Measurements from ENCODE around the gene HMSD. TPM values are rescaled to one million over a fixed set of nuclear protein-coding genes. Genes with fewer than 3 reads are reported as not detected.

The HMSD gene
- total RNA-seq, 2 donors from 2014 or later: 0.11 to 2.3 TPM

DNA sequence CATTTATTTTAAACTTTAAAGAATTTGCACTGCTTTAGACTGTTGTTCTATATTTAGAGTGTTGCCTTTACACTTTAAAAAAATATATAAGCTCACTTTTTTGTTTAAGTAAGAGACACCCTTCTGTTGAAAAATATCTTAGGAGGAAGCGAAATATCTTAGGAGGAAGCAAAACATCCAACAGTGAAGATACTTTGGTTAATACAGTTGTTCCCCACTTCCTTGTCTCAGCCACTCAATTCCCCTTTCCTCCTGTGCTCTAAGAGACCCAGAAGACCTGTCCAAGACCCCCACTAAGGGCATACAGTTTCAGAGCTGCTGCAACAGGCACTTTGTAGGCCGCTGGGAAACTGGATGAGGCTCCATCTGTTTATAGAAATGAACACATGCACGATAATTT, 26.5 kb downstream of the HMSD start:
- DNase-seq: no peak
- no peaks in the 10 kb centered on the region for H3K9me3 ChIP-seq
- H3K4me1 ChIP-seq: peaks cover 7% of the 10 kb centered on the region
- H3K27me3 ChIP-seq: no peaks in the 10 kb centered on the region
- no peak overlapping the region for H3K9ac ChIP-seq (ENCODE audit: low read depth in 2 of 2, low read length in 2 of 2)
- H3K27ac ChIP-seq: no peak overlapping the region
- intact Hi-C loops (cut with DNase I): no loop called here
- no peak overlapping the region for H3K4me3 ChIP-seq
- TF ChIP-seq CTCF (IDR thresholded peaks at IDR 0.05): no peak
- H3K36me3 ChIP-seq: no peaks in the 10 kb centered on the region

DNA sequence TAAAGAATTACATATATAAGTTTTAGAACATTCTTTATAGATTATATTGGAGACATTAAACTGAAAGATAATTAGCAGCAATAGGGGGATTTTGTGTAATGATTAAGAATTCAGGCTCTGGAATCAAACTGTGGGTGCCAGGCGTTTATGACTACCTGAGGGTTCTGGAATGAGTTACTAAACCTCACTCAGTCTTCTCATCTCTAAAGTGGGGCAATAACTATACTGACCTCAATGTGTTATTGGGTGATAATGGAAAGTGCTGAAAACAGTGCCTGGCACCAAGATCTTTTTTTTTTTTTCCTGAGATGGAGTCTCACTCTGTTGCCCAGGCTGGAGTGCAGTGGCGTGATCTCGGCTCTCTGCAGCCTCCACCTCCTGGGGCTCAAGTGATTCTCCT, 27.9 kb downstream of the HMSD start:
- intact Hi-C loops (cut with DNase I): no loop called here
- Histone ChIP-seq H3K4me3 (no peak overlapping the region), H3K9ac (ENCODE audit: low read depth in 2 of 2, low read length in 2 of 2) (no peak overlapping the region), H3K27me3 (no peaks in the 10 kb centered on the region), H3K27ac (no peak overlapping the region), H3K36me3 (no peaks in the 10 kb centered on the region), H3K4me1 (no peaks in the 10 kb centered on the region), H3K9me3 (no peaks in the 10 kb centered on the region)
- DNase-seq: no peak
- no peak for TF ChIP-seq CTCF (IDR thresholded peaks at IDR 0.05)

GRCh38 chr18:63979409-63979920, 30.4 kb downstream of the HMSD start:
- Histone ChIP-seq H3K9me3 (no peaks in the 10 kb centered on the region), H3K4me1 (no peaks in the 10 kb centered on the region), H3K9ac (ENCODE audit: low read depth in 2 of 2, low read length in 2 of 2) (peak overlapping the region in 1 of 2 donors; percentile 43), H3K27me3 (no peaks in the 10 kb centered on the region), H3K4me3 (no peak overlapping the region), H3K27ac (no peak overlapping the region), H3K36me3 (no peaks in the 10 kb centered on the region)
- peak; percentile 62 for DNase-seq
- TF ChIP-seq CTCF (IDR thresholded peaks at IDR 0.05): peak; percentile 81
- intact Hi-C loops (cut with DNase I): no loop called here

GRCh38 chr18:63980027-63980426, 30.9 kb downstream of the HMSD start:
- no peak overlapping the region for H3K27ac ChIP-seq
- no peaks in the 10 kb centered on the region for H3K4me1 ChIP-seq
- H3K36me3 ChIP-seq: no peaks in the 10 kb centered on the region
- intact Hi-C loops (cut with DNase I): no loop called here
- TF ChIP-seq CTCF (IDR thresholded peaks at IDR 0.05): no peak
- no peak overlapping the region for H3K4me3 ChIP-seq
- no peak for DNase-seq
- H3K9me3 ChIP-seq: no peaks in the 10 kb centered on the region
- H3K27me3 ChIP-seq: no peaks in the 10 kb centered on the region
- peak overlapping the region in 1 of 2 donors; percentile 43 for H3K9ac ChIP-seq (ENCODE audit: low read depth in 2 of 2, low read length in 2 of 2)

GRCh38 chr18:63980896-63981460, 31.9 kb downstream of the HMSD start:
- Histone ChIP-seq H3K9ac (ENCODE audit: low read depth in 2 of 2, low read length in 2 of 2) (no peak overlapping the region), H3K4me1 (no peaks in the 10 kb centered on the region), H3K27ac (no peak overlapping the region), H3K4me3 (no peak overlapping the region), H3K9me3 (no peaks in the 10 kb centered on the region), H3K27me3 (no peaks in the 10 kb centered on the region), H3K36me3 (no peaks in the 10 kb centered on the region)
- no peak for DNase-seq
- intact Hi-C loops (cut with DNase I): no loop called here
- no peak for TF ChIP-seq CTCF (IDR thresholded peaks at IDR 0.05)

All from colonic mucosa (tissue), 4 donors.